HG02571 (cell line): ENCODE results near the gene KCNJ18.
"Not testable (repeated sequence)": the region's sequence is repeated elsewhere in the genome, so short reads cannot be mapped to it uniquely, and the experiment has no call there.

Source experiments
- ATAC-seq: cut with Tn5 transposase; IDR thresholded peaks from one replicate; pipeline ENCODE4 v1.9.1; 2021; ENCODE audit warnings: mild to moderate bottlenecking, moderate library complexity; ENCODE audit not compliant: unreplicated experiment

KCNJ18 gene

DNA sequence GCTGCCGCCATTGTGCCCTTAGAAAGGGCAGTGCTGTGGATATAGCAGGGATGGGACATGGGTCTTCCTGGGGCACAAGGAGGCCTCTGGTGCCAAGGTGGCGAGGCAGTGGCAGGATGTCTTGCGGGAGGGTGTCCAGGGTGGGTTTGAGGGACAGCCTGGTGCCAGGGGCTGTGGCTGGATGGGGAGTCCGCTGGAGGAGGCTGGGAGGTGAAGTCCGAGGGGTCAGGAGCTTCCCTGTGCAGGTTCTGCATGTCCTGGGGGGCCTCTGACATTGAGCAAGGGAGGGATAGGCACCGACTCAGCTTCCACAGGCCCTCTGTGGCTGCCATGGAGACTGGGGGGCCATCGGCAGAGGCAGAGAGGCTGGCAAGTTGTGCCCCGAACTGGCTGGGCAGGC lies 9.7 kb downstream of the KCNJ18 start:
- ATAC-seq, result not testable (repeated sequence)

- ATAC-seq, result not testable (repeated sequence)
Observed at GRCh38 chr17:21702521-21702920, 10.2 kb downstream of the KCNJ18 start.

DNA sequence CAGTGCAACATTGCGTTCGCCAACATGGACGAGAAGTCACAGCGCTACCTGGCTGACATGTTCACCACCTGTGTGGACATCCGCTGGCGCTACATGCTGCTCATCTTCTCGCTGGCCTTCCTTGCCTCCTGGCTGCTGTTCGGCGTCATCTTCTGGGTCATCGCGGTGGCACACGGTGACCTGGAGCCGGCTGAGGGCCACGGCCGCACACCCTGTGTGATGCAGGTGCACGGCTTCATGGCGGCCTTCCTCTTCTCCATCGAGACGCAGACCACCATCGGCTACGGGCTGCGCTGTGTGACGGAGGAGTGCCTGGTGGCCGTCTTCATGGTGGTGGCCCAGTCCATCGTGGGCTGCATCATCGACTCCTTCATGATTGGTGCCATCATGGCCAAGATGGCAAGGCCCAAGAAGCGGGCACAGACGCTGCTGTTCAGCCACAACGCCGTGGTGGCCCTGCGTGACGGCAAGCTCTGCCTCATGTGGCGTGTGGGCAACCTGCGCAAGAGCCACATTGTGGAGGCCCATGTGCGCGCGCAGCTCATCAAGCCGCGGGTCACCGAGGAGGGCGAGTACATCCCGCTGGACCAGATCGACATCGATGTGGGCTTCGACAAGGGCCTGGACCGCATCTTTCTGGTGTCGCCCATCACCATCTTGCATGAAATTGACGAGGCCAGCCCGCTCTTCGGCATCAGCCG lies 10.8 kb downstream of the KCNJ18 start:
- not testable (repeated sequence) for ATAC-seq

DNA sequence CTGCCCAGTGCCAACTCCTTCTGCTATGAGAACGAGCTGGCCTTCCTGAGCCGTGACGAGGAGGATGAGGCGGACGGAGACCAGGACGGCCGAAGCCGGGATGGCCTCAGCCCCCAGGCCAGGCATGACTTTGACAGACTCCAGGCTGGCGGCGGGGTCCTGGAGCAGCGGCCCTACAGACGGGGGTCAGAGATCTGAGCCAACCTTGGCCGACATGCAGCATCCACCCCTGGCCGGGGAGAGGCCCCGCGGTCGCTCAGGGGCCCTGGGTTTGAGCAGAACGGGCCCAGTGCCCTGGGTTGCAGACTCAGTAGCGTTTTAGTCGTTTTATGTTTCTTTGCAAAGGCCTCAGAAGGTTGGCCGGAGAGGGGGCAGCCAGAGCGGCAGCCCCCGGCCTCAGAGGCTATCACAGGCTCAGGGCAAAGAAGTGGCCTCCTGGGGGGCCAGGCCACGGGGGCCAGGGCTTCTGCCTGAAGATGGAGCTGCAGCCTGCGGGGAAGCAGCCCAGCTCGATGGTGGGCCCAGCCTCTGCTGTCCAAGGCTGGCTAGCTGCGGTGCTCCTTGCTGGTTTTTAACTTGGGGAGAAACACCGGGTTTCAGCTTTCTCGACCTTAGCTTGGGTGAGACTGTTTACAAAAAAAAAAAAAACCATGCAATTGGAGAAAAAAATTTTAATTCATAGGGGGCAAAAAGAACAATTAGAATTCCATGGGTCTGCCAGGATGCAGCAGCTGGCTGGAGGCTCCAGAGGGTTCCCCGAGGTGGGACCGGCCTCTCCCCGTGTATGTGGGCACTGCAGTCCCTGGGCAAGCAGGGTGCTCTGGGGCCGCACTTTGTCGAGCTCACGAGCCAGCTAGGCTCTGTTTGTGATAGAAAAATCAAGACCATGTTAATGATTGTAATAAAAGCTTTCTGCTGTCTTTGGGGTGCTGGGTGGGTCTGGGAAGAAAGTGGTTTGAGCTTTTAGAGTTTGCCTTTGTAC lies 11.9 kb downstream of the KCNJ18 start:
- not testable (repeated sequence) for ATAC-seq

DNA sequence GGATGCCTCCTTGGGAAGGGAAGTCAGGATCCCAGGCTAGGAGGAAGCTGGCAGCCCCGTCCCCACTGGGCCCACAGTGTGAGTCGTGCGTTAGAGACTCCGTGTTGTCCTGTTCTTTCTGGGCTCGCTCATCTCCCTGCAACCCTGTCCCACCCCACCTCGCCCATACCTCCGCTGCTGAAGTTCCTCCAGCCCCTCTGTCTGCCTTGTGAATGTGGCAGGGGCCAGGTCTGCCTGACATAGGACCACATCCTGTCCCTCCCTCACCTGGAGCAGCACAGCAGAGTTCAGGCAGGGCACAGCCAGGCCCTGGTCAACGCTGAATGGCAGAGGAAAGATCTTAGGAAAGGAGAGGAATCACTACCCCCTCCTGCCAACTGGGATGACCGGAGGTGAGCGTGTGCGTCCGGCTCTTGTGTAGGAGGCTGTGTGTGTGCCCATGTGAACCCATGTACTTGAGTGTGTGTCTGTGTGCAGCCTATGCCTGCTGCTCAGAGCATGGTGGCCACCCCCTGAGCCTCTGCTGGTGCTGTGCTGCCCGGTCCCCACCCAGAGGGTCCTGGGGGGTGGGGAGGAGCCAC lies 12.8 kb downstream of the KCNJ18 start:
- no peak for ATAC-seq

DNA sequence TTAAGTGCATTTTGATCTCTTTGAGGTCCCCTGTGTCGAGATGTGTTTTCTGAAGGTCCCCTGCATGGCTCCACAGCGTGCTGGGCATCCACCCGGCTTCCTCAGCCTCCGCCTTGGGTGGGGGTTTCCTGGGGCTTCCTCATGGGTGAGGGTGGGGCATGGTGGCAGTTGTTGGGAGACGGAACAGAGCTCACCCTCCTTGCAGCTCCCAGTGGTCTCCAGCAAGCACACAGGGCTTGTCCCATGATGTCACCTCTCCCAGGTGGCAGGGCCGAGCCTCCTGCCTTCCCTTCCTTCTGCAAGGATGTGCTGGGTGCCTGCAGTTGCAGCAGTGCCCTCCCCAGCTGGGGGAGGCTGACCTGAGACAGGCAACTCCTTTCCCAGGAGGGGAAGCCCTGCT lies 13.4 kb downstream of the KCNJ18 start:
- not testable (repeated sequence) for ATAC-seq

- not testable (repeated sequence) for ATAC-seq
Observed at GRCh38 chr17:21706546-21706945, 14.2 kb downstream of the KCNJ18 start.

DNA sequence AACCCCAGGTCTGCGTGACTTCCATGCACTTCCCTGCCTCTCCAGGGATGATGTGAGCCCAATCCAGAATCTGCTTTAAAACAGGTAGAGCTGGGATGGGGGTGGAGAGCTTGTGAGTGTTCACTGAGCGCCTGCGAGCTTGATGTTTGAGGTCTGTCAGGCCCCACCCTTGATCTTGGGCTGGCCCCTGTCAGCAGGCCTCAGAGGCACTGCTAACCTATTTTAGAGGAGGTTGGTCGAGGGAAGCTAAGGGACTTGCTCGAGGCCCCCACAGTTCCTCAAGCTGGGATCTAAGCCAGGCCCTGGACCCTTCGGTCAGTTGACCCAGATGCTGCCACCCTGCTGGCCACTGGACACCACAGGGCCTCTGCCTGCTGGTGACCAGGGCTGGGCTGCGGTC lies 14.8 kb downstream of the KCNJ18 start:
- ATAC-seq, result not testable (repeated sequence)

DNA sequence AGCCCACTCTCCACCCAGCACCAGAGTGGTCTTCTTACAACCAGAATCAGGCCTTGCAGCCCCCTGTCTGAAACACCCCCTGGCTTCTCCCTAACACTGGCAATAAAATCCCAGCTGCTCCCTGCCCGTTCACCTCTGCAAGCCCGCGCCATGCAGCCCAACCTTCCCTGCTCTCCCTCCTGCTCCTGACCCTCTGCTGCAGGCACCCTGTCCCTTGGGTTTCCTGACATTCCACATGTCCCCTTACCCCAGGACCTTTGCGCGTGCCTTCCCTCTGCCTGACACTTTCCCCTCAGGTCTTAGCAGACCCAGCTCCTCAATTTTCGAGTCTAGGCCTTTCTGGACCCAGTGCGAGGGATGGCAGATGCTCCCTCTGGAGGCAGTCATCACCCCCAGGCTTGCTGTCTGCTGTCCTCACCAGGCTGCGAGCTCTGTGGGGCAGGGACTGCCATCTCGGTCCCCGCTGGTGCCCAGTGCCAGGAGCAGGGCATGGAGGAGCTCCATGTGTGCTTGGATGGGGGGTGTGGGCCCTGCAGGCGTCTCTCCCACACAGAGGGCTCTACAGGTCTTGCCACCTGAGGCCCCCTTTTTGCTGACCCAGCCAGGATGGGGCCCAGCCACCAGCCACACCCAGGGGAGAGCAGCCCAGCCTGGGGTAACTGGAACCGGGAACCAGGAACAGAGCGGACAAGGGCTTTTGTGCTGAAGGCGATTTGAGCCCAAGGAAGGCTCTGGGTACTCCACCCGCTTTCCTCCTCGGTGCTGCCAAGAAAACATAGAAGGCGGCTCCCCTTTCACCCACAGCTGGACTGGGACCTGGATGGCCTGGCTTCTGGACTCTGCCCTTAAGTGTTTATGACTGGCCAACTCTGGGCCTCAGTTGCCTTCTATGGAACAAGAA lies 15.6 kb downstream of the KCNJ18 start:
- not testable (repeated sequence) for ATAC-seq

- ATAC-seq, result not testable (repeated sequence)
Observed at GRCh38 chr17:21708612-21709535, 16.6 kb downstream of the KCNJ18 start.

- not testable (repeated sequence) for ATAC-seq
Observed at GRCh38 chr17:21709994-21710393, 17.7 kb downstream of the KCNJ18 start.

GRCh38 chr17:21710486-21710885 lies 18.2 kb downstream of the KCNJ18 start:
- ATAC-seq, result not testable (repeated sequence)

DNA sequence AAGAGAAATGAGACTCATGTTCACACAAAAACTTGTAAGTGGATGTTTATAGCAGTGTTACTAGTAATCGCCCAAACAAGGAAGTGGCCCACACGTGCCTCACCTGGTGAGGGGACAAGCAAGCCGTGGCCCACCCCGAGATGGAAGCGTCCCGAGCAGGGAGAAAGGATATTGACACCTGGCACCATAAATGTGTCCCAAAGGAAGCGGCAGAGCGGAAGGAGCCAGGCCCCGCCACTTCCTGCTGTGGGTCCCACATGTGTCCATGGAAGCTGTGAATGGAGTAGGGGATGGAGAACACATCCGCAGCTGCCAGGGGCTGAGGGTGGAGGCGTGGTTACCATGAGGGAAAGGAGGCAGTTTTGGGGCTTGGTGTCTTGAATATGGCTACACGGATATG lies 18.9 kb downstream of the KCNJ18 start:
- no peak for ATAC-seq

- ATAC-seq, result not testable (repeated sequence)
Observed at GRCh38 chr17:21713020-21713419, 20.7 kb downstream of the KCNJ18 start.

DNA sequence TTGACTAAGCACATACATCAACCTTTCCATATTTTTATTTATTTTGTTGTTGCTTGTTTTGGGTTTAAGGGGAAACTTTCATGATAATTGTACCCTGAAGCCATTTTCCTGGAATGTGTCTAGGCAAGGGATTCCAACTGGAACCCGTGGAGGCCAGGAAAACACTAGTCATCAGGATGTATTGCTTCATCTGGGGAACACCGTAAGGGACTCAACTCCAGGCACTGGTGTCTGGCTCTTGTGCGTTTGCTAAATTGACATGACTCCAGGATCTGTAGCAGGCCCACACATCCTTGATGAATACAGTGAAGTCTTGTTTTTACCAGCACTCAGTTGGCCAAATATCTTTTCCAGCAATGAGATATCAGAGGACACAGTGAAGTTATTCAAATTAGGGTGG lies 21.3 kb downstream of the KCNJ18 start:
- not testable (repeated sequence) for ATAC-seq

- ATAC-seq, result not testable (repeated sequence)
Observed at GRCh38 chr17:21714676-21715075, 22.4 kb downstream of the KCNJ18 start.

DNA sequence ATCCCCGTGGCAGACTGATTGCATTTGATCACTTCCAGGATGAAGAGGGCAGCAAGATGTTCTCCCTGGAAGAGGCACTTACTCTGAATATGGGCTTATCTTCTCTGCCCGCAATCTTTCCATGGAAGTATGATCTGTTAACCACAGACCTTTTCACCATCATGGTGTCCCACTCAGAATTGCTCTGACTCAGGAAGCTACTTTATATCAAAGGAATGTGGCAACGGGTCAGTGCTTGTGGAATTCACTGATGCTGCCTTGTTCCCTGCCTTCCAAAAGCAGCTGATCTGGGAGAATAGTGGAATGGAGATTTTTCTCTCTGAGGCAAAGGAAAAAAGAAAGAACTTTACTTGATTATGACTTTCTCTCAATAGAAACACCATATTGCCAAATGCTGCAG lies 23.6 kb downstream of the KCNJ18 start:
- not testable (repeated sequence) for ATAC-seq

- not testable (repeated sequence) for ATAC-seq
Observed at GRCh38 chr17:21718971-21719370, 26.6 kb downstream of the KCNJ18 start.

- ATAC-seq, result not testable (repeated sequence)
Observed at GRCh38 chr17:21719511-21720226, 27.3 kb downstream of the KCNJ18 start.
